IPS-18c (cell line): ENCODE results near the gene SDHA.

Source experiments
- H3K4me3 ChIP-seq: 2 replicates; pipeline ENCODE4 v1.7.0; 2013; ENCODE audit warnings: low read depth, mild to moderate bottlenecking, low read length, moderate library complexity; ENCODE audit not compliant: insufficient read depth
- H3K9me3 ChIP-seq: one replicate; pipeline ENCODE4 v1.6.1; 2013; ENCODE audit warnings: mild to moderate bottlenecking, low read length, moderate library complexity; ENCODE audit not compliant: control insufficient read depth, insufficient read depth

The SDHA gene

DNA sequence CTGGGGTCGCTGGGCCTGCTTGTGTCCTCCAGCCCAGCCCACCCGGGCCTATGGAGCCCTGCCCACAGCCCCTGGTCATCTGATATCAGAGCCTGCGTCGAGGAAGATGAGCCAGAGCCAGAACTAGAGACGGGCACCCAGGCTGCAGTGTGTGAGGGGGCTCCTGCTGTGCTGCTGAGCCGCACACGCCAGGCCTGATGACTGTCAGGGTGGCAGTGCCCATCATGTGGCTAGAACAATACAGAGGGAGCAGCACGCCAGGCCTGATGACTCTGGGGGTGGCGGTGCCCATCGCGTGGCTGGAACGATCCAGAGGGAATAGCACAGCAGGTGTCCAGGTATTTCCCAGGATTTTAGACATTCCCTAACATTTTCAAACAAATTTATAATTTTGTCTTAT lies 36.0 kb upstream of the SDHA start:
- Histone ChIP-seq H3K4me3 (no peak overlapping the region), H3K9me3 (no peaks in the 10 kb centered on the region)

DNA sequence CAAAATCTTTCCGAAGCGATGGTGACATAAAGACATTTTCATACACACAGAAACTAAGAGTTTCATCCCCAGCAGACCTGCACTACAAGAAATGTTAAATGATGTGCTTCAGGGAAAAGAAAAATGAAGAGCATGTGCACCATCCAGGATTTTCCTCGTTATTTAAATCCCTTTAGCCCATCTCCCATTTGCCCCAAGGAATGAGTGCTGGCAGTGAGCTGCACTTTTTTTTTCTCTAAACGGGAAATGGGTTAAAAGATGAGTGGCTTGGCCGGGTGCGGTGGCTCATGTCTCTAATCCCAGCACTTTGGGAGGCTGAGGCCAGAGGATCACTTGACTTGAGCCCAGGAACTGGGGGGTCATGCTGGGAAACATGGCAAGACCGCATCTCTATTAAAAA lies 33.6 kb upstream of the SDHA start:
- Histone ChIP-seq H3K4me3 (no peak overlapping the region), H3K9me3 (no peaks in the 10 kb centered on the region)

DNA sequence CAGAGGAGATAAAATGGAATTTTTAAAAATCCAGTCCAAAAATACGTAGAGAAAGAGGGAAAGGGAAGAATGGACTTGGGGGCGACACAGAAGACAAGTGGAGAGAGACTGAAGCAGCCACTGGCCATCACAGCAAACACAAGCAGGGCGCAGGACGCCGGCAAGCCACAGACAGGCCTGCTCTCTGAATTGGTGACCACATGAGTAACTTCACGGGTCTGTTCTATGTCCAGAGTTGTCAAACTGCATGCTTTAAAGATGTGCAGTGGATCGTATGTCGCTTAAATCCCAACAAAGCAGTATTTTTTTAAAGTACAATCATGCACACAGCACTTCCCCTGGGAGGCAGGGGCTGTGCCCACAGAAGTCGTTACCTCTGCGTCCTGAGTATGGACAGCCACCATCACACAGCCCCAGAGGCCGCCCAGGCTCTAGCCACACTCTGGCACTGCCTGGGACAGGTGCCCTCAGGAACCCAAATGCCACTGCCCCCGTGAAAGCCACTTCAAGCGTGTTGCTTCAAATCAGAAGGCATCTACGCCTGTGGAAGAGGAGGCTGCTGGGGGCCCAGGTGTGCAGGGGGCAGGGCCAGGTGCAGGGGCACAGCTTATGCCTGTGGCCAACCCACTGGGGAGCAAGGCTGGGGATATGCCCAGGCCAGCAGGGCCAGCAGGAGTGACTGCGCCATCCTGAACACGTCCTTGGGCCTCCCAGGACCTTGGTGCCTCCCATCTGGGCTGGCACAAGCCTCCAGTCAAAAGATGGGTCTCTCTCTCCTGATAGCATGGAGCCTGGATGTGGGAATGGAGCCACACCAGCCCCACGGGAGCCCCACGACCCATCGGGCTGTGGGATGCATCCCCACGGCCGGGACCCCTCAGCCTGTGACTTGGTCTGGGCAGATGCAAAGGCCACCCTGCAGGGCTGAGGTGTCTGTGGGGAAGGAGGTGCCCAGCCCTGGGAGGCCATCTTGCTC lies 32.7 kb upstream of the SDHA start:
- H3K9me3 ChIP-seq, result no peaks in the 10 kb centered on the region
- H3K4me3 ChIP-seq, result no peak overlapping the region

DNA sequence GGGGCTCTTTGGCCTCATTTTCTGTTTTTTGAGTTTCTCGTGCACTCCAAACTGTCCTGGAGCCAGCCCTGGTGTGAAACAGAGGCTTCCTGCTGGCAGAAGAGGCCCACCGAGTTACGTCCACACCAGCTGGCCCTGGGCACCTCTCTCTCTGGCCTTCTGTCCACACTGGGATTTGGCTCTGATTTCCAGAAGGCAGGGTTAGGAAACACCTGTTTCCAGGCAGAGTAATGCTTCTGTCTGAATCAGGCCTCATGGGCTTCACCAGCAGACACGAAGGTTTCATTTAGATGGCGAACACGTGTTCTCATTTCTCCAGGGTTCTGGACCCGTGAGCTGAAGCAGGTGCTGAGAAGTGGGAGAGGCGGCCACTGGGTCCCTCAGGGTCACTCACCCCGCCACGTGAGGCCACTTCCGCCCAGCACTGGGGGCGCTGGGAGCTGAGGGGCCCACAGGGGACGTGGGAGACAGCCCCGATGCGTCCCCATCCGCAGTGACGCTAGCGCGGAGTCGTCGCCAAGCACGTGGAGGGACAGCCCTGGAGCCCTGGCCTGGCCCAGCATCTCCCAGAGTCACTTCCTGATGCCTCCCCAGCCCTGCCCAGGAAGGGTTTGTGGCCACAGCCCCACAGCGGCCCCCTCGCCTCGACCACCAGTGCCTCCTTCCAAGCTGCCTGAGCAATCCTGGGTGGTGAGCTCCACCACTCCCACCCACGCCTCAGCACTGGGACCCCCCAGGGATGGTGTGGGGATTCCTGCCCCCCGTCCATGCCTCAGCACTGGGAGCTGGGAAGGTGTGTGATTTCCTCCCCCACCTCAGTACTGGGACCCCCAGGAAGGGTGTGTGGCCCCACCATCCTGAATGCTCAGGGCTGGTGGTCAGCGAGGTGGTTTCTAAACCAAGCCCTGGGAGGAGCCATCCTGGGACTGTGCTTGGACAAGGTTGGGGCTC lies 31.8 kb upstream of the SDHA start:
- Histone ChIP-seq H3K9me3 (no peaks in the 10 kb centered on the region), H3K4me3 (no peak overlapping the region)

DNA sequence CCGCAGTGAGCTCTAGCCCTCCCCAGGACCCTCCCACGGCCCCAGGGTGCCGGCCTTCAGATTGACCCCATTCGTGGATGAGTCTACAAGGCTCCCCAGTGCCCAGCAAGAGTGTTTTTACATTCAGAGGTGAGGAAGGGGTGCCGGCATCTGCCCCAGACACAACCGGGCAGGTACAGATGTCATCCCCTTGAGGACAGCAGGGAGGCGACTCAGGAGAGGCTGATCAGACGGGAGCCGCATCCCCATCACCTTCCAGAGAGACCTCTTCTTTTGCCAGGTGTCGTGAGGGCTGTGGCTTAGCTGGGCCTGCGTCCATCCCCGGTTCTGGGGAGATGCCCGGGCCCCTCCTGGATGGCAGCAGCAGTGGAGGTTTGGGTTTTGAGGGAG lies 31.1 kb upstream of the SDHA start:
- Histone ChIP-seq H3K4me3 (no peak overlapping the region), H3K9me3 (no peaks in the 10 kb centered on the region)

DNA sequence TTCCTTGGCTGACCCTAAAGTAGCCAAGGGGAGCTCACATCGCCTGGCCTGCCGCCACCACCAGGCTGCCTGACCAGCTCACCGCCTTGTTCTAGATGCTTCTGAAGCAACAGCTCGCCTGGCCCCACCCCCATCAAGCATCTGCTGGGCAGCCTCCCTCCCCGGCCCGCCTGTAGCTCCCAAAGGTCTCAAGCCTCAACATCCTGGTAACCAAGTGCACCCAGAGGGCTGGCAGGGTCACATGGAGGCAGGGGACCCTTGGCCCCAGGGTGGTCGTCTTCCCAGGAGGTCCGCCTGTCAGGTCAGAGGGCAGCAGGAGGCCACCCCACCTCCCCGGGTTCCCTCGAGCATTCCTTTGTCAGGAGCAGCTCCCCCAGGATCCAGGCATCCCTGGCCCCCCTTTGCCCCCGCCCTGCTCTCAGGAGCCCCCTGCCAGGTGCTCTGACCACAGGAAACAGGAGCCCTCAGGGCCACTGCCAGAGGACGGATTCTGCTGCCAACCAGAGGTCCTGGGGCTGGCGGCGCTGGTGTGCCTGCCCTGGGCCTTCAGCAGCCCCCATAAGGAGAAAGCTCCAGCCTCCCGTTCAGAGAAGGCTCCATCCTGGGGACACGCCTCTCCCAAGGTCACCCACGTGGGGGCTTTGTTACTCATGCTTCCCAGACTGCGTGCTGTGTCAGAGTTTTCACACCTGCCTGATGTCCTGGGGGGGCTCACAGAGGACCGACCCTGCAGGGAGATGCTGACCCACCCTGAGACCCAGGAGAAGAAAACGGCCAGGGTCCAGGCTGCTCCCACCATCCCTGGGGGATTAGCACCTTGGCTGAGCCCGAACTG lies 30.3 kb upstream of the SDHA start:
- H3K4me3 ChIP-seq, result no peak overlapping the region

DNA sequence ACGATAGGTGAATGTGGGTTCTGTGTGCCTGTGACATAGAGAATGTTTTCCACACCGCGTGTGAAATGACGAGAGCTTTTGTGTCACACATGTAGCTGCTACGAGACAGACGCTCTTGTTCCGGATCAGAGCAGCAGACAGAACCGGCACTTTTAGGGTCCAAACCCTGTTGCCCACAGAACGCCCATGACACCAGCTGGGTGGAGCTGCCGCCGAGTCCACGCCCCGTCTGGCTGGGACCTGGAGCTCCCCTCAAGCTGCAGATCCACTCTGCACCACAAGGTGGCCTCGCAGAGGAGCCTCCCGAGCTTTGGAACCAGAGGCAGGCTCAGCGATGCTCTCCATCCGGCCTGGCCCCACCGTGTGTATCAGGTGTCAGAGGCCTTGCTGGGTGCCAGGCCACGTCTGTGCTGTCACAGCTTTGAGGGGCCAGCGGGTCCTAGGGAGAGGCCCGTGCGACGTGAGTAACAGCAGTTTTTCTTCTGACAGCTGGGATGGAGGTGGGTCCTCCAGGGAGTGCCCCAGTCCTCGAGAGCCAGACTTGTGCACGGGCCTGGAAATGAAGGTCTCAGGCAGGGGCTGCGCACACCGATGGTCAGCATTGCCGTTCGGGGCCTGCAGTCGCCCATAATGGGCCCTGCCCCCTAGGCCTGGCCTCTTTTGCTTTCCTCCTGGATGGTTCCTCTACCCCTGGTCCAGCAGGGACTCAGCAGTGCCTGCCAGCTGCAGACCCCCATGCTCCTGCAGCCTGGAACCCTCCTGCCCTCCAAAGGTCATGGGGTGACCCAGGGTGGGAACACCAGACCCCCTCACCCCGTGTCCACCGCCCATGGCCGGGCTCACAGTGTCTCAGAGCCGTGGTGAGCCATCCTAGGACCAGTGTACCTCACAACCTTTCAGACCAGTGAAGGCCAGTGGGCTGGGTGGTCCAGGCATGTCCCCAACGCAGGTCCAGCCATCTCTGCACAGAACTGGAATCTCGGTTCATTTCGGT lies 29.3 kb upstream of the SDHA start:
- H3K9me3 ChIP-seq, result no peaks in the 10 kb centered on the region
- H3K4me3 ChIP-seq, result no peak overlapping the region; the same call in 1 of the 2 replicates

More for the DNA sequence above, 30.3 kb upstream of the SDHA start:
- no peaks in the 10 kb centered on the region for H3K9me3 ChIP-seq

DNA sequence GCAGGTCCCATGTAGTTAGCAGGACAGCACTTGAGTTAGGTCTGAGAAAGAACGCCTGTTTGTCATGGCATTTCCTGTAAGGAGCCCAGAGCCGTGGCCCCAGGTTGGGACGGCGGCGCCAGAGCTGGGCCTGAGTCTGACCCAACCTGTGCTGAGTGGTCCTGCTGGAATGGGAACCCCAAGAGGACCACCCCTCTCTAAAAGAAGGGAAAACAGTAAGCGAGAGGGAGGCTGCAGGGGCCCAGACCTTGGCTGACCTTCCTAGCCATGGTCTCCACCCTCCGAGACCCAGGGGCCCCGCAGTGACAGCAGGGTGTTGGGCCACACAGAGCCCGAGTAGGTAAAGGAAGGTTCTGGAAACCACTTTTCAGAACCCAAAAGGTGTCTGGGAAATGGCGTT lies 28.6 kb upstream of the SDHA start:
- no peaks in the 10 kb centered on the region for H3K9me3 ChIP-seq
- no peak overlapping the region for H3K4me3 ChIP-seq

DNA sequence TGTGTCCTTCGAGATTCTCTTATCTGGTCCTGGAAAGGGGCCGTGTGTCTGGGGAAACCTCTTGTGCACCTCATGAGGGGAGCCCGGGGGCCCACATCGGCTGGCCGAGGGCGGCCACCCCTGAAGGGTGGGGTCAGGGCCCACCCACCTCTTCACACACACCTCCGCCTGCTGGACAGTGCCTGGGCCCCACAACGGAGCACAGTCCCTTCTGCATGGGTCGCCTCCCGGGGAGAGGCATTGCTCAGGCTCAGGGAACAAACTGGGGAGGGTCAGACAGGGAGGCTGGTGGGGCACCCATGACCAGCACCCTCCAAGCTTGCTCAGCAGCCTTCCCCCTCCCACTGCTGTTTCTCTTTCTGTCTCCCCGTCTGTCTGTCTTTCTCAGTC lies 28.1 kb upstream of the SDHA start:
- Histone ChIP-seq H3K4me3 (no peak overlapping the region), H3K9me3 (no peaks in the 10 kb centered on the region)

DNA sequence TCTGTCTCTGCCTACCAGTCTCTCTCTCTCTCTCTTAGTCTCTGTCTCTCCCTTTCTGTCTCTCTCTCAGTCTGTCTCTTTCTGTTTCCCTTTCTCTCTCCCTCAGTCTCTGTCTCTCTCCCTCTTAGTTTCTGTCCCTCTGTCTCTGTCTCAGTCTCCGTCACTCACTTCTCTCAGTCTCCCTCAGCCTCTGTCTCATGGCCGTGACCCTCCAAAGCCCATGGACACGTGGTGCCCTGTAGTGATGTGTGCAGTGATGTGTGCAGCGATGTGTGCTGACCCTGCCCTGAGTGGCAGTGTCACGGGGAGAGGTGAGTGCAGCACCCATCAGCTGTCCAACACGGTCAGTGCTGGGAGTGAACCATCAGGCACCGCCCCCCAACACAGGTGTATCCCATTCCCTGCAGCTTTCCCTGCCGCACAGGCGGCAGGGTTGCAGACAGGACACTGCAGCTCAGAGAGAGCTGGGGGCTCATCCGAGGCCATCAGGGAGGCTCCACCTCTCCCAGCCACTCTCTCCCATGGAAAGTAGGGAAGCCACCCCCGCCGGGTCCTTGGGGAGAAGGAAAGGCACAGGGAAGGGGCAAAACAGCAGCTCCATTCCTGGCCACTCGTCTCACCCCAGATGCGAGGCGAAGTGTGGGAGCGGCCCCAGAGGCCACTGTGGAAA lies 27.6 kb upstream of the SDHA start:
- no peak overlapping the region for H3K4me3 ChIP-seq
- H3K9me3 ChIP-seq, result no peaks in the 10 kb centered on the region

DNA sequence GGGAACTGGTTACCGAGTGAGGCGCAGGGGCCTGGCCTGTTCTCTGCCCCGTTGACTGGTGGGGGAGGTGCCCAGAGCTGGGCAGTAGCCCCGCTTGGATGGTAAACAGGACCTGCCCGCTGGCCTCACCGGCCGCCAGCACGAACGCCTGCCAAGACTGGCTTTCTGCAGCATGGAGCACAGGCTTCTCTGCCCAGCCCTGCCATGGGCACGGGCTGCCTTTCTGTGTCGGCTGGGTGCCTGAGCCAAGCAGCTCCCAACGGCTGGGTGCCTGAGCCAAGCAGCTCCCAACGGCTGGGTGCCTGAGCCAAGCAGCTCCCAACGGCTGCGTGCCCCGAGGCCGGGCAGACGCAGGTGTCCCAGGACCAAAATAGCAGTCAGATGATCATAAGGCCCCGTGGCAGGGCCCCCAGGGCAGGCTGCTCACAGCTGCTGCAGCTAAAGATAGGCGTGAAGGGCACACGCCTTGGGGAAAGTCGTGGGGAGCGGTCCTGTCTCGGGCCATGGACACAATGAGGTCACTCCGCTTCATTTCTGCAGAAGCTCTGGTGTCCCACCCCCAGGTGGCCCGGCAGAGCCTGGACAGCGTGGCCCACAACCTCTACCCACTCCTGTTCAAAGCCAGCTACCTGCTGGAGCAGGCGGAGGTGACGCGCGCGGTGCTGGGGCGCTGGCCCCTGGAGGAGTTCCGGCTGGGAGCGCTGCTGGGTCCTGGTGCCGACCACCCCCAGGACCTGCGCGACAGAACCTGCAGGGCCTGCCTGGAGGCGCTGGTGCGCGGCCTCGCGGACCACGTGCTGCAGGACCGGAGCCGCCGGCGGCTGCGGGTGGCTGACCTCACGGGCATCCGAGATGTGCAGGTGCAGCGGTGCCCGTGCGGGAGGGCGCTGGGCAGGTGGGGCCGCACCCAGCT lies 26.8 kb upstream of the SDHA start, which contains the start of gene LRRC14B:
TSS of gene LRRC14B (plus strand) at position 460 of the 913 bp plus-strand sequence. CDS start at position 504, 44 bp downstream.
- no peak within 1 kb of the TSS for H3K4me3 ChIP-seq
- H3K9me3 ChIP-seq, result no peaks in the 10 kb centered on the region

DNA sequence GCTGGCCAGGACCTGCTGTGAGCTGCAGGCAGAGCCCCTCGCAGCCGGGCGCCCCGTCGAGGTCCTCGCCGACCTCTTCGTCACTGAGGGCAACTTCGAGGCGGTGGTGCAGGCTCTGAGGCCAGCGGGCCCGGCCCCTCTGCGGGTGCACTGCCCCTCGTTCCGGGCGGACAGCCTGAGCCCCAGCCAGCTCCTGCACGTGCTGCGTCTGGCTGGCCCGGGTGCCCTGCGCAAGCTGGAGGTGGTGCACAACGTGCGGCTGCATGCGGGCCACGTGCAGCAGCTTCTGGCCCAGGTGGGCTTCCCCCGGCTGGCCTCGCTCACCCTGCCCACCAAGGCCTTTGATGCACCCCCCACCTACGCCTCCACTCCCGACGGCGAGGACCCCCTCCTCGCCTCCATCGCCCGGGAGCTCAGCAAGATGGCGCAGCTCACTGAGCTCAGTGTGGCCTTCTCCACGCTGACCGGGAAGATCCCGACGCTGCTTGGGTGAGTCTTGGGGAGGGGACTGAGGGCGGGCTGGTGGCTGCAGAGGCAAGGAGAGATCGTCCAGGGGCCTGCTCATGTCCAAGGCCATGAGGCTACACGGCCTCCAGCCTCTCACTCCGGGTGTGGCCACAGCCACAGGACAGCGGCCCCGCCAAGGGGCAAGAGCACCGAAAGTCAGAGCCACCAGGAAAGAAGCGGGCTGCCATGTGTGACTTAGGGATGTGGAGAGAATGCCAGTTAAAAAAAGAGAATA lies 26.0 kb upstream of the SDHA start:
- H3K4me3 ChIP-seq, result no peak overlapping the region
- H3K9me3 ChIP-seq, result no peaks in the 10 kb centered on the region

DNA sequence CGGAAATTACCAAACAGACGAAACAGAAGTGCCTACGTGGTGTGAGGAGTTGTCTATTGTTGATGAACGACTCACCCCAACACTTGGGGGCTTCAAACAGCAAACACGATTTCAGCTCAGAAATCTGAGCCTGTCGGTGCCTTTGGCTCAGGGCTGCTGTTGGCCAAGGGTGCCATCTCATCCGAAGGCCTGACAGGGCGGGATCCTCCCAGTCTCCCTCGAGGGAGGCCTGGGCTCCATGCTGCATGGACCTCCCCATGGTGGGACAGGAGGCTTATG lies 25.5 kb upstream of the SDHA start:
- no peak overlapping the region for H3K4me3 ChIP-seq
- H3K9me3 ChIP-seq, result no peaks in the 10 kb centered on the region
